Fibroblast of pulmonary artery (primary cell): Measurements from ENCODE around the gene BBC3.
"Not testable (repeated sequence)": the region's sequence is repeated elsewhere in the genome, so short reads cannot be mapped to it uniquely, and the experiment has no call there.

Experiments used
- DNase-seq: peaks from one replicate; pipeline ENCODE4 v3.0.0-alpha.2; 2010; ENCODE audit warnings: low read depth
- H3K4me3 ChIP-seq: replicated peaks from 2 replicates; pipeline ENCODE4 v1.5.1; 2011; ENCODE audit warnings: low read depth, mild to moderate bottlenecking, control low read depth, low read length, moderate library complexity
- TF ChIP-seq, protein P1 (sequence below): IDR thresholded peaks from 2 replicates; pipeline ENCODE4 v1.5.1; 2011; ENCODE audit warnings: mild to moderate bottlenecking, control low read depth, low read length, inconsistent platforms; ENCODE audit errors: missing control alignments

BBC3 gene

GRCh38 chr19:47230921-47231214, at the start of gene BBC3:
Gene BBC3 (minus strand): TSS chr19:47231199. CDS start chr19:47228431, 2,768 bp downstream.
- DNase-seq, result no peak
- peak within 1 kb of the TSS; percentile 98 for H3K4me3 ChIP-seq
- TF ChIP-seq, protein P1, sequence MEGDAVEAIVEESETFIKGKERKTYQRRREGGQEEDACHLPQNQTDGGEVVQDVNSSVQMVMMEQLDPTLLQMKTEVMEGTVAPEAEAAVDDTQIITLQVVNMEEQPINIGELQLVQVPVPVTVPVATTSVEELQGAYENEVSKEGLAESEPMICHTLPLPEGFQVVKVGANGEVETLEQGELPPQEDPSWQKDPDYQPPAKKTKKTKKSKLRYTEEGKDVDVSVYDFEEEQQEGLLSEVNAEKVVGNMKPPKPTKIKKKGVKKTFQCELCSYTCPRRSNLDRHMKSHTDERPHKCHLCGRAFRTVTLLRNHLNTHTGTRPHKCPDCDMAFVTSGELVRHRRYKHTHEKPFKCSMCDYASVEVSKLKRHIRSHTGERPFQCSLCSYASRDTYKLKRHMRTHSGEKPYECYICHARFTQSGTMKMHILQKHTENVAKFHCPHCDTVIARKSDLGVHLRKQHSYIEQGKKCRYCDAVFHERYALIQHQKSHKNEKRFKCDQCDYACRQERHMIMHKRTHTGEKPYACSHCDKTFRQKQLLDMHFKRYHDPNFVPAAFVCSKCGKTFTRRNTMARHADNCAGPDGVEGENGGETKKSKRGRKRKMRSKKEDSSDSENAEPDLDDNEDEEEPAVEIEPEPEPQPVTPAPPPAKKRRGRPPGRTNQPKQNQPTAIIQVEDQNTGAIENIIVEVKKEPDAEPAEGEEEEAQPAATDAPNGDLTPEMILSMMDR, result no peak

DNA sequence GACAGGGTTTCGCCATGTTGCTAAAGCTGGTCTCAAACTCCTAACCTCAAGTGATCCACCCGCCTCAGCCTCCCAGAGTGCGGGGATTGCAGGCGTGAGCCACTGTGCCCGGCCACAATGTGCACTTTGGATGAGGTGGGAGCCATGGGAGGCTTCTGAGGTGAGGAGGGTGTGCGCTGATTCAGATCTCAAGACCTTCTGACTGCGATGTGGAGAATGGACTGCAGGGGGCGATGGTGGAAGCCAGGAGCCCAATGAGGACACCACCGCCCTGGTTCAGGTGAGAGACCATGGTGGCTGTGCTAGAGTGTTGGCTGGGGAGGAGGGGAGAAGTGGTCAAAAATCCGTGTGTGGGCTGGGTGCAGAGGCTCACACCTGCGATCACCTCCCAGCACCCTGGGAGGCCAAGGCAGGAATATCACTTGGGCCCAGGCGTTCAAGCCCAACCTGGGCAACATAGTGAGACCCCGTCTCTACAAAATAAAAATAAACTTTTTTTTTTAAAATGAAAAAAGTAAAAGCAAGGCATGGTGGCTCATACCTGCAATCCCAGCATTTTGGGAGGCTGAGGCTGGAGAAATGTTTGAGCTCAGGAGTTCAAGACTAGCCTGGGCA, 49.3 kb upstream of the BBC3 start:
- H3K4me3 ChIP-seq, result no peak overlapping the region
- TF ChIP-seq, protein P1, result peak; percentile 57
- peak; percentile 25 for DNase-seq

DNA sequence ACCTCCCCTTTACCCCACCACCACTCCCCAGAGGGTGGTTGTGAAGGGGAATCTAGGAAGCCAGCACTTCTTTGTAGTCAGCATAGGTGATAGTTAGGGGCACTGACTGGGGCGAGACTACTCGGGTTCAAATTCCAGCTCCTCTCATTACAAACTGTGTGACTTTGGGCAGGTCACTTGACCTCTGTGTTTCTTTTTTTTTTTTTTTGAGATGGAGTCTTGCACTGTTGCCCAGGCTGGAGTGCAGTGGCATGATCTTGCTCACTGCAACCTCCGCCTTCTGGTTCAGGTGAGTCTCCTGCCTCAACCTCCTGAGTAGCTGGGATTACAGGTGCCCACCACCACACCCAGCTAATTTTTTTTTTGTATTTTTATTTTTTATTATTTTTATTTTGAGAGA, 45.5 kb upstream of the BBC3 start:
- H3K4me3 ChIP-seq, result peak overlapping the region; percentile 50
- not testable (repeated sequence) for DNase-seq

DNA sequence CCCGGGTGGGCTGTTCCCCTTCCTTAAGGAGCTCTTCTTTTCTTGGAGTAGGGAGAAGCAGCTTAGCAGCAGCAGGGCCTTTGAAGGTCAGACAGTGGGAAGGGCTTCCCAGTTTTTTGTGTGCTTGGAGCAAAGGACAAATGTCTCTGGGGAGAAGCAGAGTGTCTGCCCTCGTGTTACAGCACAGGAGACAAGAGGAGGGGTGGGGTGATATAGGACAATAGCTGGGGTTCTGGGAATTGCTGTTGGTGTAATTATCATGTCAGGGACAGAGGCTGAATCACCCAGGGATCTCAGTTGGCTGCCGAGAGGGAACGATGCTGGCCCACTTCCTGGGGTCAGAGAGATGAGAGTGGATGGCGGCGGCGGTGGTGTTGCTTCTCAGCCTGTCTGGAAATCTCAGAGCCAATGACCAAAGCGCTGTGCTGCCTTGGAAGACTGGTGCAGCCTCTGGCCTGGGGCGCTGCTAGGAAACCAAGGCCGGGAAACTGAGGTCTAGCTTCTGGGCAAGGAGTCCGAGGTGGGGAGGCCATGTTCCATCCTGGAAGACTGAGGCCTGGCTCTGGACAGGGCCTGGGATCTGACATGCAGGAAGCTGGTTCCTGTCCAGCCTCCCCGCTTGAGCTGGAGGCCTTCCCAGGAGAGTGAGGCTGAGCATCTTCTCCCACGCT, 44.9 kb upstream of the BBC3 start:
- TF ChIP-seq, protein P1, result no peak
- peak; percentile 70 for DNase-seq
- H3K4me3 ChIP-seq, result peak overlapping the region; percentile 50

- H3K4me3 ChIP-seq, result peak overlapping the region; percentile 50
- TF ChIP-seq, protein P1, result no peak
- peak; percentile 16 for DNase-seq
Observed at GRCh38 chr19:47274891-47275761, 44.1 kb upstream of the BBC3 start.

DNA sequence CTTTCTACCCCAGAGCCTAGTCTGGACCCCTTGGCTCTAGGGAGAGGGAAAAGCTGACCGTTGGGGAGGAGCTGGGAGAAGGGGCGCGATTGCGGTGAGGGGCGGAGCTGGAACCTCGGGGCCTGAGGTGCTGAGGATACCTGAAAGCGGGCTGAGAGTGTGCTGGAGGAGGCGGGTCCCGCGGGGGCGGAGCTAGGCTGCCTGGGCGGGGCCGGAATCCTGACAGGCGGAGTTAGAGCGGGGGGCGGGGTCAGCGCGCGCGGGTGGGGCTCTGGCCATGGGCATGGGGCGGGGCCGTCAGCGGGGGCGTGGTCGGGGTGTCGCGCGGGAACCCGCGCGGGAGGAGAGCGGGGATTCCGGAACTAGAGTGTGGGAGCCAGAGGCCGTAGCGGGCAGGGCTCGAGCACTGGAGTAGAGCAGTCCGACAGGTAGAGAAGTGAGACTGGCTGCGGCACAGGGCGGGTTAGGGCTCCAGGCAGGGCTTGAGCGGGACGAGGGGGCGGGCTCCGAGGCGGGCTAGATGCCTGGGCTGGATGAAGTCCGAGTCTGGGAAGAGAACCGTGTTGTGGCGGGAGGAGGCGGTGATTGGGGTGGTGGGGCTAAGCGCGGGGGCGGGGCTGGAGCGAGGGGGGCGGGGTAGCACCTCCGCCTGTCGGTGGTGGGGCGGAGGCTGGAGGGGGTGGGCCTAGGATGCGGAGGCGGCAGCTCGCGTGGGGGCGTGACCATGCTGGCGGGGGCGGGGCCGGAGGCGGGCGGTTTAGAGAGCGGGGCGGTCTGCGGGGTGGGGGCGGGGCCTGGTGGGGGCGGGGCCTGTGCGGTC, 43.3 kb upstream of the BBC3 start, which contains the start of gene INAFM1:
Gene INAFM1, plus strand, starts transcription at position 815 of the 820 bp plus-strand sequence. CDS start 35 bp downstream, outside the sequence.
- TF ChIP-seq, protein P1, result no peak
- peak; percentile 94 for DNase-seq
- peak within 1 kb of the TSS; percentile 77 for H3K4me3 ChIP-seq
